ENCODE measurements around the gene STPG1.

Gene STPG1

DNA sequence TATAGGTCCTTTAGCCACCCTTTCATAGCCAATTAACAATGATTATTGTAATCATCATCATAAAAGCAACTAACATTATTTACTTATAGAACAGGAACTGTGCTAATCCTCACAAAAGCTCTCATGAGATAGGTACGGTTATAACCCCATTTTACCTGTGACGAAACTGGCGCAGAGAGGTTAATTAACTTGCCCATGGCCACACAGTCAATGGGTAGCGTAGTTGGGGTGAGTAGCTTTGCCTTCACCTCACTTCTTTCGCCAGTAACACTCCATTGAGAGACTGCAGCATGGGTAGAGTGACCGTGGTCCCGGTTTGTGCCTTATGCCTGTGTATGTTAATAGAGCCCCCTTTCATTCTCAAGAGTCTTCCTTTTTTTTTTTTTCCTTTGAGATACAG is 12.3 kb upstream of the STPG1 start:
- DNase-seq = no peak

- no peak for DNase-seq
Observed at GRCh38 chr1:24425441-24425840, 11.9 kb upstream of the STPG1 start.

DNA sequence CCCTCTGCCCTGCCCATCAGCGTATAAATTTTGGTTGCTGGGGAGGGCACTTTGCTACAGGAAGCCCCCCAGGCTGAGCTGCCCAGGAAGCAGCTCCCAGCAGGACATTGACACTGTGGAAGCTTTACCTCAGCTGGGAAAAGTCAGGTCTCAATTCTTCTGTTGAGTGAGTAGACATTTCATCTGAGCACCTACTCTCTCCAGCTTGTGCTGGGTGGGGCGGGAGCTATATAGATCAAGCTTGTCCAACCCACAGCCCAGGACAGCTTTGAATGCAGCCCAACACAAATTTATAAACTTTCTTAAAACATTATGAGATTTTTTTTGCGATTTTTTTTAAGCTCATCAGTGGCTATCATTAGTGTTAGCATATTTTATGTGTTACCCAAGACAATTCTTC is 11.4 kb upstream of the STPG1 start:
- DNase-seq = no peak

DNA sequence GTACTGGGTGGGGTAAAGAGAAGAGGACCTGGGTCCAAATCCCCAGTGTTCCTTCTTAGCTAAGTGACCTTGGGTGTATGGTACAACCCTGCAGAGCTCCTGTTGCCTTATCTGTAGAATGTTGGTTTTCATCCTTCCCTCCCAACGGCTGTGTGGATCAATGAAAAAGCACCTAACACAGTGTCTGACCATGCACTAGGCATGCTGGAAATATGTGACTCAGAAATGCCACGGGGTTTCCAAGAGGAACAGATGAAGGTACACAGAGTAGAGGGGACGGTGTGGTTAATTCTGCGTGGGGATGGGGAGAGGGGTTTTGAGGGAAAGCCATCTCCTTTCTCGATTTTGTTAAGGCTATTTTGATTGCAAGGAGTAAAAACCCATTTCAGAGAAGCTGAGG is 10.6 kb upstream of the STPG1 start:
- DNase-seq = no peak

DNA sequence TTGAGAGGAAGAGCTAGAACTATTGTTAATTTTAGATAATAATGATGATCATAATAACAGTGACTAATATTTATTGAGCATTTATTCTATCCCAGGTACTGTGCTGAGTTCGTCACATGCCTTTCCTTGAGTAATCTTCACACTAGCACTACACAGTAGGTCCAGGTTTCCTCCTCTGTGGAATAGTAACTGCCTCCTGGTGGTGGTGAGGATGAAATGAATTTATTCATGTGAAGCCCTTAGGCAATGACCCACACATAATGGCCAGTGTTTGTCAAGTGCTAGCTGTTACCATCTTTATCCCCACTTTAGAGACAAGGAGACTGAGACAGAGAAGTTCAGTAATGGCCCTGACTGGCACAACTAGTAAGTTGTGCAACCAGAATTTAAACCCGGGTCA is 7.9 kb upstream of the STPG1 start:
- no peak for DNase-seq

DNA sequence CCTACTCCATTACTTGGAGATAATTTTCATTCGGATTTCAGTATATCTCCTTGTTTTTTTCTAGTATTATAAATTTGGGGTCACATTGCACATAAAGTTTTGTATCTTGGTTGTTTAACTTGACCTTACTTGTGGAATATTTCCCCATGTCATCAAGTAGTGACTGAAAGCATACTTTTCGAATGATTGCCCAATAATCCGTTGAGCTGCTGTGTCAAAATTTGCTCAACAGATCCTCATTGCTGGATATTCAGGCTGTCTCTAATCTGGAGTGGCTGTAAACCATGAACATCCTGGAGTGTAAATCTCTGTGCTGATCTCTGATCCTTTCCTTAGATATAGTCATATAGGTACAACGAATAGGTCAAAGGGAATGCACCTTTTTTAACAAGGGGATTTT is 7.0 kb upstream of the STPG1 start:
- DNase-seq = no peak

DNA sequence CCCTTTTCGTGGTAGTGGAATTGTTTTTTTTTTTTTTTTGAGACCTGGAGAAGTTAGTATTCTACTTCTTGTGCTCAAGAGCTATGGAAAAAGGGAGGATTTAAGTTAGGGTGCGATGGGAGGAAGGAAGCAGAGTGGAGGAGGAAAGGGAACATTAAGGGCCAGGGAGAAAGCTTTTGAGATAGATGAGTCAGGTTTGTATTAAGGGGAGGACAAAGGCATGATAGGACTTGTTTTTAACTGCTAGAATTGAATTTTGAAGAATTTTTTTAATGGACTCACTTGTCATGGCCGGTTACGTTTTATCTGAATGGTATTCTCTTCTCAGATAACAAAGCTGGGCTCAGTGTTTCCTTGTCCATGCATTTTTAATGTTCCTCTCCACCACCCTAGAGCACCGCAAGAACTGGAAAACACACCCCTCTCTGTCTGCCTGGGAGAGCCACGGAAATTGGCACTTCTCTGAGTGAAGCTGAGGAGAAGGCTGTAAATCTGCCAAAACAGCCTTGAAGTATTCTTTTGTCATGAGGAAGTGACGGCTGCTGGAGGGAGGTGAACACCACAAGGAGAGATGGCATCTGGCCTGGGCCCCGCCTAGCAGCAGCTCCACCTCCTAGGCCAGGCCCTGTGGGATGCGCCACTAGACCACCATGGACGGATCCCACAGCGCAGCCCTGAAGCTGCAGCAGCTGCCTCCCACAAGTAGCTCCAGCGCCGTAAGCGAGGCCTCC is 5.5 kb upstream of the STPG1 start:
- no peak for DNase-seq

DNA sequence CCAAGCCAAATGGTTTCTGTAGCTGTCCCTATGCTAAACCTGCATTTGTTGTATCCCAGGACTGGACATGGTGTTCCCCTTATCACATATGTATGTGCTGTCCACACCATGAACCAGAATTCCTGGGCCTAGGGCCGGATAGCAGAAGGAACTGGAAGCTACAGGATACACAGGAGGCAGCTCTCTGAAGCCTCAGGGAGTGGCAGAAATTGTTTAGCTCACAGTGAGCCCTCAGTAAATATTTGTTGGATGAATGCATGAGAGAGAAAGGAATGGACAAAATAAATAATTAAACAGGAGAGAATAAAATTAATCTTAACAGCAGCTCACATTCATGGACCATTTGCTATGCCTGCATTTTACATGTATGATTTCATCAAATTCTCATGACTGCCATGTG is 4.1 kb upstream of the STPG1 start:
- DNase-seq = no peak

- peak; percentile 71 for DNase-seq
Observed at GRCh38 chr1:24416666-24417391, 3.2 kb upstream of the STPG1 start.

- DNase-seq = no peak
Observed at GRCh38 chr1:24415910-24416665, 2.5 kb upstream of the STPG1 start.

GRCh38 chr1:24415334-24415909 is 1.8 kb upstream of the STPG1 start, which contains the start of gene NIPAL3:
Gene NIPAL3 (plus strand): TSS chr1:24415802. CDS start chr1:24419548, 3,746 bp downstream.
- DNase-seq = peak; percentile 99

GRCh38 chr1:24414775-24415333 is 1.3 kb upstream of the STPG1 start:
- DNase-seq = no peak

- no peak for DNase-seq
Observed at GRCh38 chr1:24412408-24412807, 1.2 kb downstream of the STPG1 start.

DNA sequence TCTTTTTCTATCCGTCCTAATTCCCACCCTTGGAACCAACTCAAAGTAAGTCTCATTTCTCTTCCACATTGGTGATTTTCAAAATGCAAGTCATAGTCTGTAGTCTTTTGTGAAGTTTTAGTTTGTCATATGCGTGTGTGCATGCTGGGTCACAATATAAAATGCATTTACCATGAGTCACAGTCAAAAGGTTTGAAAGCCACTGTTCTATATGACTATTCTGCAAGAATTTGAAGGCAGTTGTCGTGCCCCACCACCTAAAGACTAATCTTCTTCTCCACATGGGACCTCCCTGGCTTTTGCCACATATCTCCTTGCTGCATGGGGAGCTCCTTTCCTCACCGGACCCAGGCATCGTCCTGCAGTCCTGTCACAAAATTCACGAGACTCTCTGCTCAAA is 1.6 kb downstream of the STPG1 start:
- DNase-seq = no peak

- DNase-seq = no peak
Observed at GRCh38 chr1:24410750-24411149, 2.8 kb downstream of the STPG1 start.

- DNase-seq = no peak
Observed at GRCh38 chr1:24409535-24409934, 4.0 kb downstream of the STPG1 start.

DNA sequence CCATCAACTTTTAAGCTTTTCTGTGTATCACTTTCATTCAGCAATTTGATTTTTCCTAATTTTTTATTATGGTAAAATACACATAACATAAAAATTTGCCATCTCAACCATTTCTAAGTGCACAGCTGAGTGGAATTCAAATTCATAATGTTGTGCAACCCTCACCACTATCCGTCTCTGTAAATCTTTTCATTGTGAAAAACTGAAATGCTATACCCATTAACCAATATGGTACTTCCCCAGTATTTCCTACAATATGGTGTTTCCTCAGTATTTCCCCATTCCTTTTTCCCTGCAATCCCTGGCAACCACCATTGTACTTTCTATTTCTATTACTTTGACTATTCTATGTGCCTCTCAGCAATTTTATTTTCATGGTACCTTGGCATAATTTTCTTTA is 6.8 kb downstream of the STPG1 start:
- no peak for DNase-seq

GRCh38 chr1:24403806-24404205 is 9.8 kb downstream of the STPG1 start:
- DNase-seq = no peak

DNA sequence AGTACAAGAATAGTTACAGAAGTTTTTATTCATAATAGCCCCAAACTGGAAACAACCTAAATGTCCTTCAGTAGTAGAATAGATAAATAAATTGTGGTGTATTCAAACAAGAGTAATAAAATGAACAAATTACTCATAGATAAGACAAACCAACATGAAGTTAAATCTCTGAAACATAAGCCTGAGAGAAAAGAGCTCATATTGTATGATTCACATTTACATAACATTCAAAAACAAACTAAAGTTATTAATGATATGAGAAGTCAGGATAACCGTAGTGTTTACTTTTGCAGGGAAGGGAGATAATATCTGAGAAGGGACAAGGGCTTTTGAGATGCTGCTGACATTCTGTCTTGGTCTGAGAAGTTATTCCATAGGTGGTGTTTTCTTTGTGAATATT is 13.5 kb downstream of the STPG1 start:
- no peak for DNase-seq

DNA sequence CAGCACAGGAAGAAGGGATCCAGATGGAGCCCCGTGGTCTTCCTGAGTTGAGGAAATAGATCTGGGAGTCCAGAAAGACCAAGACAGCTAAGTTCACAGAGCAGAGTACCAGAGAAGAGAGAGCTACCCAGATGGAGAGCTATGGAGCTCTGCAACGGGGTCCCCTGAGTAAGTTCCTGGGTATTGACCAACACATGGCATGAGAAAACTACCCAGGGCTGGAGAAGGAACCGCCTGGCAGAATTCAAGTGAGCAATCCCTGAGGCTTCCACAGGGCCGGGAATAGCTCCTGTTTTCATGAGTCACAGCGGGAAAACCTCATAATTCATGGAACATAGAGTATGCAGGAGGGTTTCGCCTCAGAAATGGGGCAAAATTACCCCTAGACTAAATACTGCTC is 19.7 kb downstream of the STPG1 start:
- DNase-seq = no peak

GRCh38 chr1:24392982-24393650 is 20.5 kb downstream of the STPG1 start:
- no peak for DNase-seq

DNA sequence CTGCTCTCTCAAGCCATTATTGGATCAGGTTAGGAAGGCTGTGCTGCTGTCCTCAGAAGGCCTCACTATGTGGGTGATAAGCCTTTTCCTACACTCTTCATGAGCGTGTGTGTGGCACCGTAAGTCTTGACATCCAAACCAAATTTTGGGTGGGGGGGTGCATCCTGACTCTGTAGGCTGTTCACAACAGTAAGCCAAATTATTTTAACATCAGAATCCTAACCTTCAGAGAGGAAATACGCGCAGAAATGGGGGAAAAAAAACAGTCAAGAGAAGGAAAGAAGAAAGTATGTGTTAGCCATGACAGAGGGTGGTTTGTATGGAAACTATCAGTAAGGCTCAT is 21.0 kb downstream of the STPG1 start:
- no peak for DNase-seq
